Measurements from ENCODE around the gene TMEM156. TPM values are rescaled to one million over a fixed set of nuclear protein-coding genes. Genes with fewer than 3 reads are reported as not detected.

Gene TMEM156
- polyA plus RNA-seq, 3 donors: 0.31 to 1.1 (median 0.43) TPM

DNA sequence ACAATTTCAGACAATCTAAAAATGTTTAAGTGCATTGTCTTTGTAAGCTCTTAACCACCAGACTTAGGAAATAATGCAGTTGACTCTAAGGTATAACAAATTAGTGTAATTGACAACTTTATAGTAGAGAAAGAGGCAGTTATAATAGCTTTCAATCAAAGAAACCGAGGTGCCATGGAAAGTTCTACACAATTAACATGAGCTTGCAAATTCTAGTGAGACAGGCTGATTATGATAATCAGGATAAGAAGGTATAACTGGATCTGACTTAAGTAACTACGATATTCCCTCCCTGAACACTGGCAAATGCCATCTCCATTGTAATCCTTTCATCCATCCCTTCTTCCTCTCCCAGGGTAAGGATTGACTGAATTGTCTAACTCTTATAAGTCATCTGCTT, 18.4 kb upstream of the TMEM156 start:
- WGBS (ENCODE audit: insufficient coverage): no CpG with 5 or more reads among the region's 2 CpGs
- no peak overlapping the region for H3K4me3 Mint-ChIP-seq
- no peak for TF ChIP-seq CTCF (IDR thresholded peaks at IDR 0.05)
- peaks cover 91% of the 10 kb centered on the region for H4K20me1 ChIP-seq (ENCODE audit: insufficient read depth, low read length)
- intact Hi-C loops (cut with micrococcal nuclease): loop anchor here in 1 of 2 donors (10.0 kb wide), 1 partner anchor 176 kb away; no protein-coding TSS in a partner anchor
- peaks cover 17% of the 10 kb centered on the region for H3K79me2 ChIP-seq (ENCODE audit: insufficient read depth, low read length)
- H3K4me3 ChIP-seq (replicated peaks in 1 of 3; ENCODE audit: low read depth in 2 of 3, low read length in 3 of 3): no peak overlapping the region
- no peaks in the 10 kb centered on the region for H3K9me3 Mint-ChIP-seq
- H3K9ac ChIP-seq (ENCODE audit: insufficient read depth, low read length, poor library complexity, severe bottlenecking): no peak overlapping the region
- H3K27ac ChIP-seq (ENCODE audit: low read depth in 1 of 2, low read length in 2 of 2): no peak overlapping the region
- no peak overlapping the region for H3K4me2 ChIP-seq (replicated peaks; ENCODE audit: extremely low read depth, low read length, poor library complexity, severe bottlenecking)
- no peak overlapping the region for H2AFZ ChIP-seq (ENCODE audit: insufficient read depth, low read depth, low read length, poor library complexity, severe bottlenecking)
- peaks cover 4 to 5% of the 10 kb centered on the region in 2 donors for H3K36me3 Mint-ChIP-seq
- no peaks in the 10 kb centered on the region for H3K9me3 ChIP-seq (replicated peaks in 1 of 2; ENCODE audit: control insufficient read depth in 1 of 2, insufficient read depth in 1 of 2, low read length in 2 of 2)
- H3K27me3 Mint-ChIP-seq (ENCODE audit: low read depth in 3 of 3): no peaks in the 10 kb centered on the region
- no peak for DNase-seq
- H3K27ac Mint-ChIP-seq: peak overlapping the region in 1 of 7 donors; percentile 51
- H3K4me1 ChIP-seq (ENCODE audit: control insufficient read depth in 1 of 2, insufficient read depth in 2 of 2, low read length in 2 of 2): peaks cover 16 to 28% of the 10 kb centered on the region in 2 donors
- peaks cover 37% of the 10 kb centered on the region for H3K4me1 Mint-ChIP-seq
- H3K27me3 ChIP-seq (ENCODE audit: control insufficient read depth in 2 of 2, insufficient read depth in 2 of 2, low read length in 2 of 2): no peaks in the 10 kb centered on the region
- H3K36me3 ChIP-seq (replicated peaks in 1 of 2; ENCODE audit: control insufficient read depth in 1 of 2, insufficient read depth in 2 of 2, low read length in 2 of 2): no peaks in the 10 kb centered on the region

- Histone ChIP-seq H3K4me3 (replicated peaks in 1 of 3; ENCODE audit: low read depth in 2 of 3, low read length in 3 of 3) (no peak overlapping the region), H4K20me1 (ENCODE audit: insufficient read depth, low read length) (peaks cover 68% of the 10 kb centered on the region), H3K4me2 (replicated peaks; ENCODE audit: extremely low read depth, low read length, poor library complexity, severe bottlenecking) (no peak overlapping the region), H3K36me3 (replicated peaks in 1 of 2; ENCODE audit: control insufficient read depth in 1 of 2, insufficient read depth in 2 of 2, low read length in 2 of 2) (no peaks in the 10 kb centered on the region), H3K79me2 (ENCODE audit: insufficient read depth, low read length) (peaks cover 13% of the 10 kb centered on the region), H2AFZ (ENCODE audit: insufficient read depth, low read depth, low read length, poor library complexity, severe bottlenecking) (no peak overlapping the region), H3K4me1 (ENCODE audit: control insufficient read depth in 1 of 2, insufficient read depth in 2 of 2, low read length in 2 of 2) (peaks cover 28 to 42% of the 10 kb centered on the region in 2 donors), H3K27me3 (ENCODE audit: control insufficient read depth in 2 of 2, insufficient read depth in 2 of 2, low read length in 2 of 2) (no peaks in the 10 kb centered on the region), H3K9me3 (replicated peaks in 1 of 2; ENCODE audit: control insufficient read depth in 1 of 2, insufficient read depth in 1 of 2, low read length in 2 of 2) (no peaks in the 10 kb centered on the region), H3K27ac (ENCODE audit: low read depth in 1 of 2, low read length in 2 of 2) (no peak overlapping the region), H3K9ac (ENCODE audit: insufficient read depth, low read length, poor library complexity, severe bottlenecking) (no peak overlapping the region)
- WGBS (ENCODE audit: insufficient coverage): no CpG with 5 or more reads among the region's 1 CpG
- H3K27ac Mint-ChIP-seq: no peak overlapping the region
- H3K4me3 Mint-ChIP-seq: no peak overlapping the region
- H3K4me1 Mint-ChIP-seq: peaks cover 46% of the 10 kb centered on the region
- H3K27me3 Mint-ChIP-seq (ENCODE audit: low read depth in 3 of 3): no peaks in the 10 kb centered on the region
- no peak for TF ChIP-seq CTCF (IDR thresholded peaks at IDR 0.05)
- intact Hi-C loops (cut with micrococcal nuclease): loop anchor here in 1 of 2 donors (10.0 kb wide), 1 partner anchor 64 kb away; no protein-coding TSS in a partner anchor
- DNase-seq: no peak
- peaks cover 4 to 5% of the 10 kb centered on the region in 2 donors for H3K36me3 Mint-ChIP-seq
- no peaks in the 10 kb centered on the region for H3K9me3 Mint-ChIP-seq
These were observed 16.1 kb upstream of the TMEM156 start for GRCh38 chr4:39048311-39048710.

Data from CD14-positive monocyte (primary cell).